ENCODE data around the gene HAUS3. TPM values are rescaled to one million over a fixed set of nuclear protein-coding genes. Genes with fewer than 3 reads are reported as not detected.

The HAUS3 gene
- total and polyA plus RNA-seq, 2 experiments from 2014 or later, result 15.2 to 16.3 TPM

- no peak for TF ChIP-seq CTCF (IDR thresholded peaks at IDR 0.05; ENCODE audit: low read depth, low read length)
- Histone ChIP-seq H3K4me1 (ENCODE audit: low read depth) (peaks cover 11% of the 10 kb centered on the region), H3K36me3 (no peaks in the 10 kb centered on the region), H3K4me3 (no peak overlapping the region), H3K27me3 (no peaks in the 10 kb centered on the region), H3K27ac (no peak overlapping the region), H3K9me3 (ENCODE audit: low read depth) (no peaks in the 10 kb centered on the region)
- no peak for DNase-seq (ENCODE audit: low read depth in 1 of 2, low spot score in 1 of 2)
Measured at GRCh38 chr4:2269618-2270163, 27.8 kb upstream of the HAUS3 start.

- no peak for DNase-seq (ENCODE audit: low read depth in 1 of 2, low spot score in 1 of 2)
- Histone ChIP-seq H3K27me3 (no peaks in the 10 kb centered on the region), H3K4me1 (ENCODE audit: low read depth) (peaks cover 11% of the 10 kb centered on the region), H3K36me3 (no peaks in the 10 kb centered on the region), H3K4me3 (no peak overlapping the region), H3K9me3 (ENCODE audit: low read depth) (no peaks in the 10 kb centered on the region), H3K27ac (no peak overlapping the region)
- no peak for TF ChIP-seq CTCF (IDR thresholded peaks at IDR 0.05; ENCODE audit: low read depth, low read length)
Measured at GRCh38 chr4:2269206-2269531, 27.2 kb upstream of the HAUS3 start.

- no peaks in the 10 kb centered on the region for H3K27me3 ChIP-seq
- no peak for TF ChIP-seq CTCF (IDR thresholded peaks at IDR 0.05; ENCODE audit: low read depth, low read length)
- no peak for DNase-seq (ENCODE audit: low read depth in 1 of 2, low spot score in 1 of 2)
- H3K4me1 ChIP-seq (ENCODE audit: low read depth), result peaks cover 11% of the 10 kb centered on the region
- H3K36me3 ChIP-seq, result no peaks in the 10 kb centered on the region
- no peak overlapping the region for H3K4me3 ChIP-seq
- H3K27ac ChIP-seq, result no peak overlapping the region
- H3K9me3 ChIP-seq (ENCODE audit: low read depth), result no peaks in the 10 kb centered on the region
Measured at GRCh38 chr4:2268357-2269205, 26.7 kb upstream of the HAUS3 start.

GRCh38 chr4:2267841-2268240 is 25.9 kb upstream of the HAUS3 start:
- Histone ChIP-seq H3K4me3 (no peak overlapping the region), H3K27ac (no peak overlapping the region), H3K9me3 (ENCODE audit: low read depth) (no peaks in the 10 kb centered on the region), H3K27me3 (no peaks in the 10 kb centered on the region), H3K4me1 (ENCODE audit: low read depth) (peaks cover 11% of the 10 kb centered on the region), H3K36me3 (no peaks in the 10 kb centered on the region)
- TF ChIP-seq CTCF (IDR thresholded peaks at IDR 0.05; ENCODE audit: low read depth, low read length), result no peak
- no peak for DNase-seq (ENCODE audit: low read depth in 1 of 2, low spot score in 1 of 2)

- Histone ChIP-seq H3K4me1 (ENCODE audit: low read depth) (peaks cover 11% of the 10 kb centered on the region), H3K4me3 (no peak overlapping the region), H3K9me3 (ENCODE audit: low read depth) (no peaks in the 10 kb centered on the region), H3K27me3 (no peaks in the 10 kb centered on the region), H3K27ac (no peak overlapping the region), H3K36me3 (no peaks in the 10 kb centered on the region)
- no peak for DNase-seq (ENCODE audit: low read depth in 1 of 2, low spot score in 1 of 2)
- TF ChIP-seq CTCF (IDR thresholded peaks at IDR 0.05; ENCODE audit: low read depth, low read length), result no peak
Measured at GRCh38 chr4:2267320-2267811, 25.4 kb upstream of the HAUS3 start.
